ENCODE data around the gene PROKR1. TPM values are rescaled to one million over a fixed set of nuclear protein-coding genes. Genes with fewer than 3 reads are reported as not detected.

Gene PROKR1
- polyA plus RNA-seq, 1 donor (not counting 4 experiments of a cell fraction or from before 2014, with no cell fraction given), result not detected

DNA sequence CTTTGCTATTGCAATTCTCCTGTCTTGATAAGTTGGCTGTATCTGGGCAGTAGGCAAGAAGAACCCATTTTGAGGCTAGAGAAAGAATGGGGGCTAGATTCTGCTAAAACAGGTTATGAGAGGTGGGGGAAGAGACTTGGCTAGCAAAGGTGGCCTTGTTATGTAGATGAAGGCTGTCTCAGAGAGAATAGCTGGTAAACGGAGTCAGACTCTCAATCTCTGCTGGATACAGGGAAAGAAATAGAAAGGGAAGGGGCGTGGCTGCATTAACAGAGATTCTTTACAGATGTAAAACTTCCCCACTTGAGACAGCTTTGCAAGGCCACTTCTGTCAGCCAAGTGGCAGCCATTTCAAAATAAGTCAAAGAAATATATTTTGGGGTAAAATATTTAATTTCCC, 53.2 kb downstream of the PROKR1 start:
- dilution Hi-C loops (cut with MboI; ENCODE audit: extremely low pct_ligation_motif_present, low sequenced_read_pairs), result no loop called here
- Histone ChIP-seq H3K79me2 (ENCODE audit: control insufficient read depth, insufficient read depth, low read length) (no peaks in the 10 kb centered on the region), H3K36me3 (ENCODE audit: control insufficient read depth in 2 of 2, extremely low read depth in 1 of 2, insufficient read depth in 2 of 2, low read length in 2 of 2) (no peaks in the 10 kb centered on the region), H3K27me3 (ENCODE audit: control insufficient read depth, extremely low read depth, insufficient read depth, low read length) (no peaks in the 10 kb centered on the region), H3K4me2 (ENCODE audit: control insufficient read depth, extremely low read depth, insufficient read depth, low read depth, low read length) (no peak overlapping the region), H3K9ac (ENCODE audit: control insufficient read depth, extremely low read depth, insufficient read depth, low read length) (no peak overlapping the region), H4K20me1 (ENCODE audit: control insufficient read depth, extremely low read depth, insufficient read depth, low read length) (no peaks in the 10 kb centered on the region), H3K4me1 (ENCODE audit: control insufficient read depth, extremely low read depth, insufficient read depth, low read length) (no peaks in the 10 kb centered on the region), H3K4me3 (ENCODE audit: control insufficient read depth in 2 of 3, extremely low read depth in 1 of 3, insufficient read depth in 2 of 3, low read depth in 1 of 3, low read length in 3 of 3) (no peak overlapping the region), H3K9me3 (ENCODE audit: control insufficient read depth, low read depth, low read length) (no peaks in the 10 kb centered on the region), H3K9me1 (ENCODE audit: control insufficient read depth, extremely low read depth, insufficient read depth, low read length) (no peaks in the 10 kb centered on the region), H2AFZ (ENCODE audit: control insufficient read depth, low read length) (no peak overlapping the region), H3K27ac (ENCODE audit: control insufficient read depth, insufficient read depth, low read length) (no peak overlapping the region)
- no peak for TF ChIP-seq EZH2 (IDR thresholded peaks at IDR 0.05; ENCODE audit: low read length)
- TF ChIP-seq, protein P1, sequence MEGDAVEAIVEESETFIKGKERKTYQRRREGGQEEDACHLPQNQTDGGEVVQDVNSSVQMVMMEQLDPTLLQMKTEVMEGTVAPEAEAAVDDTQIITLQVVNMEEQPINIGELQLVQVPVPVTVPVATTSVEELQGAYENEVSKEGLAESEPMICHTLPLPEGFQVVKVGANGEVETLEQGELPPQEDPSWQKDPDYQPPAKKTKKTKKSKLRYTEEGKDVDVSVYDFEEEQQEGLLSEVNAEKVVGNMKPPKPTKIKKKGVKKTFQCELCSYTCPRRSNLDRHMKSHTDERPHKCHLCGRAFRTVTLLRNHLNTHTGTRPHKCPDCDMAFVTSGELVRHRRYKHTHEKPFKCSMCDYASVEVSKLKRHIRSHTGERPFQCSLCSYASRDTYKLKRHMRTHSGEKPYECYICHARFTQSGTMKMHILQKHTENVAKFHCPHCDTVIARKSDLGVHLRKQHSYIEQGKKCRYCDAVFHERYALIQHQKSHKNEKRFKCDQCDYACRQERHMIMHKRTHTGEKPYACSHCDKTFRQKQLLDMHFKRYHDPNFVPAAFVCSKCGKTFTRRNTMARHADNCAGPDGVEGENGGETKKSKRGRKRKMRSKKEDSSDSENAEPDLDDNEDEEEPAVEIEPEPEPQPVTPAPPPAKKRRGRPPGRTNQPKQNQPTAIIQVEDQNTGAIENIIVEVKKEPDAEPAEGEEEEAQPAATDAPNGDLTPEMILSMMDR (optimal IDR thresholded peaks at IDR 0.05 in 1 of 3, IDR thresholded peaks at IDR 0.05 in 1 of 3, conservative IDR thresholded peaks at IDR 0.05 in 1 of 3; ENCODE audit: extremely low read depth in 1 of 3, insufficient read depth in 2 of 3, low read length in 3 of 3), result no peak
- DNase-seq (ENCODE audit: low read depth, low spot score) (no peak), FAIRE-seq (no peak)

DNA sequence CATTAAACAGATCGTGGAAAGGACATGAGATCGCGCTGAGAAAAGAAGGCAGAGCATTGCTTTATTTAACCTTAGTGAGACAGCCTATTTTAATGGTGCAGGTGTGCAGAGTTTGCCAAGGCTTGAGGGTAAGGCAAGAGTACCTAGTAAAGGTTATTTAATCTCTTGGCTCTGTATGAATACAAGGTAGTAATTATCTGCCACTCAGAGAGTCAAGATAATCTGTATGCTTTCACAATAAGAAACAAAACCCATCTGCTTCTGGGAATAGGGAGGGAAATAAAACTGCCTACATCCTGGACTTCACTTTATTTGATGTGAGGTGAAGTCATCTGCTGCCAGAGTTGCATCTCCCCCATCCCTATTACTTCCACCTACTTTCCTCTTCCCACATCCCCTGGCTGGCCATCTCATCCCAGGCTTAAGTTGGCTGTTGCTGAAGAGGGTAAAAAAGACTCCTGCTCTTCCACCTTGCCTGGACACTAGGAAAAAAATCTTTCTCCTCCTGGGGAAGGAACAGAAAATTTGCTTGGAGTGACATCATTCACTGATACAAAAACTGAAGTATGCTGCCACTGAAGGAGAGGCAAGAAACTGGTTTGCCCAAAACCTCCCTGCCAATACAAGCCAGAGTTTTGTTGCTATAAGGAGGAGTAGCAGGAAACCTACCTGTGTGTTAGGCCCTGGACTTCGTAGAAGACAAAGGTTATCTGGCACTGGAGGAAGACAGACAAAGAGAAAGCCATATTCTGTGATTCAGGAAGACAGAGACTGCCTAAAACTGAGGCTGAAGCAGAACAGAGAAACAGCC, 55.4 kb downstream of the PROKR1 start:
- H2AFZ ChIP-seq (ENCODE audit: control insufficient read depth, low read length), result no peak overlapping the region
- H3K36me3 ChIP-seq (ENCODE audit: control insufficient read depth in 2 of 2, extremely low read depth in 1 of 2, insufficient read depth in 2 of 2, low read length in 2 of 2), result no peaks in the 10 kb centered on the region
- H3K4me2 ChIP-seq (ENCODE audit: control insufficient read depth, extremely low read depth, insufficient read depth, low read depth, low read length), result no peak overlapping the region
- dilution Hi-C loops (cut with MboI; ENCODE audit: extremely low pct_ligation_motif_present, low sequenced_read_pairs), result no loop called here
- H3K4me1 ChIP-seq (ENCODE audit: control insufficient read depth, extremely low read depth, insufficient read depth, low read length), result no peaks in the 10 kb centered on the region
- DNase-seq (ENCODE audit: low read depth, low spot score) (no peak), FAIRE-seq (no peak)
- no peaks in the 10 kb centered on the region for H4K20me1 ChIP-seq (ENCODE audit: control insufficient read depth, extremely low read depth, insufficient read depth, low read length)
- no peak overlapping the region for H3K4me3 ChIP-seq (ENCODE audit: control insufficient read depth in 2 of 3, extremely low read depth in 1 of 3, insufficient read depth in 2 of 3, low read depth in 1 of 3, low read length in 3 of 3)
- no peak overlapping the region for H3K9ac ChIP-seq (ENCODE audit: control insufficient read depth, extremely low read depth, insufficient read depth, low read length)
- H3K9me3 ChIP-seq (ENCODE audit: control insufficient read depth, low read depth, low read length), result no peaks in the 10 kb centered on the region
- no peaks in the 10 kb centered on the region for H3K27me3 ChIP-seq (ENCODE audit: control insufficient read depth, extremely low read depth, insufficient read depth, low read length)
- H3K79me2 ChIP-seq (ENCODE audit: control insufficient read depth, insufficient read depth, low read length), result no peaks in the 10 kb centered on the region
- H3K9me1 ChIP-seq (ENCODE audit: control insufficient read depth, extremely low read depth, insufficient read depth, low read length), result no peaks in the 10 kb centered on the region
- H3K27ac ChIP-seq (ENCODE audit: control insufficient read depth, insufficient read depth, low read length), result no peak overlapping the region
- TF ChIP-seq, protein P1 (optimal IDR thresholded peaks at IDR 0.05 in 1 of 3, IDR thresholded peaks at IDR 0.05 in 1 of 3, conservative IDR thresholded peaks at IDR 0.05 in 1 of 3; ENCODE audit: extremely low read depth in 1 of 3, insufficient read depth in 2 of 3, low read length in 3 of 3), result no peak
- no peak for TF ChIP-seq EZH2 (IDR thresholded peaks at IDR 0.05; ENCODE audit: low read length)
